HG02943 (cell line): Measurements from ENCODE around the gene ZNF862.
"Not testable (repeated sequence)": the region's sequence is repeated elsewhere in the genome, so short reads cannot be mapped to it uniquely, and the experiment has no call there.

Experiments
- ATAC-seq: cut with Tn5 transposase; IDR thresholded peaks from one replicate; pipeline ENCODE4 v1.9.1; 2021; ENCODE audit warnings: mild to moderate bottlenecking, low read depth, moderate library complexity; ENCODE audit not compliant: unreplicated experiment

ZNF862 gene

DNA sequence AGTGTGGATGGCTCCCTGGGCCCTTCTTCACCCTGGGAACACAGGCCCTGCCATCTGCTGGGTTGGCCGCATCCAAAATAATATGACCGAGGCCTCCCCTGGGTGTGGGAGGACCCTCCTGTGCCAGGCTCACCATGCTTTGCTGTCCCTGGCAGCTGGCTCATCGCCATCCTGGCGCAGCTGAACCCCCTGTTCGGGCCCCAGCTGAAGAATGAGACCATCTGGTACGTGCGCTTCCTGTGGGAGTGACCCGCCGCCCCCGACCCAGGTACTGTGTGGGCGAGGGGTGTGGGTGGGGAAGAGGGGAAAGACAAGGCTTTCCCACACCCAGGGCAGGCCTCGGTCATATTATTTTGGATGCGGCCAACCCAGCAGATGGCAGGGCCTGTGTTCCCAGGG is 40.3 kb downstream of the ZNF862 start:
- ATAC-seq = no peak

GRCh38 chr7:149879271-149879743 is 41.1 kb downstream of the ZNF862 start:
- no peak for ATAC-seq

GRCh38 chr7:149879766-149880637 is 41.8 kb downstream of the ZNF862 start:
- ATAC-seq = no peak

- no peak for ATAC-seq
Observed at GRCh38 chr7:149880638-149881311, 42.6 kb downstream of the ZNF862 start.

GRCh38 chr7:149881328-149882247 is 43.4 kb downstream of the ZNF862 start:
- ATAC-seq = no peak

DNA sequence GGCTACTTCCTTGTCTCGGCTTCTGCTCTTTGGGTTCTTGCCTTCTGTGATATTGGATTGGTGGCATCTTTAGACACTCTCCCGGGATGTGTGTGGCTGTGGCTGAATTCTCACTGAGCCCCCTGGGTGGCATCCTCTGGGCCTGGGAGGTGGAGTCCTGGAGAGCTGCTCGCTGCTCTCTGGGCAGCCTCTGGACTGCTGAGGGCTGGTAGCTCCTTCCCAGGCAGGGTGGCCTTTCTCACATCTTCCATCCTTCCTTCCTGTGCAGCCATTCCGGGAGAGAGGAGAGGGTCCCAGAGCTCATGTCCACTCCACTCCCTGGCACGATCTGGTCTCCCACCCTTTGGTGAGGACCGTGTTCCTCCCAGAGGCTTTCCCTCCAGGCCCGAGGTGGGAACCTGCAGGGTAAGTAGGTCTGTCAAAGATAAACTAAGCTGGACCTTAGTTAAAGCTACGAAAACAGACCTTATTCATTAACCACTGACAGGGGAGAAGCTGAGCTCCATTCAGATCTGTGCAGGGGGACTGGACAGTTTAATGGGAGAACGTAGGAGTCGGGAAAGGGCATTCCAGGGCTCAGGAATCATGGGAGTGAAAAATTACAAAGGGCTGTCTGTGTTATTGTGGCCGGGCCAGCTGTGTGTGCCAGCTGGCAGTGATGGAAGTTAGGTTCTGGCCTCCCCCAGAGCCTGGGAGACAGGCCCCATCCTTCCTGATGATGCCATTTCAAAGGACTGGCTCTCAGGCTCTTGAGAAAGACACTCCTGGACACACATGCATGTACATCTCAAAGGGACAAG is 44.3 kb downstream of the ZNF862 start:
- no peak for ATAC-seq

GRCh38 chr7:149883048-149883438 is 44.9 kb downstream of the ZNF862 start:
- no peak for ATAC-seq

GRCh38 chr7:149883452-149883861 is 45.3 kb downstream of the ZNF862 start:
- no peak for ATAC-seq

GRCh38 chr7:149884016-149884415 is 45.8 kb downstream of the ZNF862 start:
- no peak for ATAC-seq

DNA sequence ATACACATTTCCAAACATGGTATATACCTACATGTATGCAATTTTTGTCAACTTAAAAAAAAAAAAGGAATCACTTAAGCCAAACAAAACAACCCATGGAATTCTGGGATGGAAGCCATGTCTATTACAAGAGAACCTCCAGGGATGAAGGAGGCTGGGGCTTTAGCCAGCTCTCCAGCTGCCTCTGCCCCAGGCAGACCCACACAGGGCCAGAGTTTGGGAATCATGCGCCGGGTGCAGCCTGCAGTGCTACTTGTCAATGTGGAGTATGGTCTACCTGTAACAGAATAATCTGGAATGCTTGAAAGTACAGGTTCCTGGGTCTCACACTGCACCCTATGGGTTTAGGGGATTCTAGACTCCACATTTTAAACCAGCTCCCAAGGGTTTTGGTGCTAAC is 46.4 kb downstream of the ZNF862 start:
- ATAC-seq = no peak

DNA sequence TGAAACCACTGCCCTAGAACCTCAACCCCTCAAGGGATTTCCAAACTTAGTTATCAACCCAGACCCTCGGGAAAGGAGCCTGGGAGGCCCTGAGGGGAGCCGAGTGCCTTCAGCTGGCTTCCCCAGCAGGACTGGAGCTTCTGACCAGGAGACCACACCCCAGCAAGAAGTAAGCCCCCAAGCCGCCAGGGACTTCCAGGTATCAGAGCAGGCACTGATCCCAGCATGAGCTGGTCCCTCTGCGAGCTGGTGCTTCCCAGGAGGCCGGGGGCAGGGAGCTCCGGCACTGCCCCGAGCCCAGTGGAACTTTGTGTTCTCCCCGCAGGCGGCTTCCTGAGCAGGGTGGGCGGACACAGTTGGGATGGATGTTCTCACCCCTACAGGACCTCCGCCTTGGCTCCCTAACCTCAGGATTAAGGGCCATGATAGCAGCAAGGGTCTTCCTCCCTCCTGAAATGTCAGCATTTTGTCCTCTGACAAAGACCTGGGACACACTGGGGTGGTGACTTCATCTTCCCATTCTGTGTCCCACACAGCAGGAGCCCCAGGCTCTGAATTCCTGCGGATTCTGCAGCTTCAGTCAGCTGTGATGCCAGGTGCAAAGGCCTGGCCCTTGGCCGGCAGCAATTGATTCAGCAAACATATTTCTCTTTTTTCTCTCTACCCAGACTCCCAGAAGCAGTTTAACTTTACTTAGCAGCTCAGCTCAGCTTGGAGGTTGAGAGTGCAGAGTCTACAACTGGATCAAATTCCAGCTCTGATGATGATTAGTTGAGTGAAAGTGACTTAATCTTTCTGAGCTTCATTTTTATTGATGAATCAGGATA is 47.2 kb downstream of the ZNF862 start:
- ATAC-seq = no peak

DNA sequence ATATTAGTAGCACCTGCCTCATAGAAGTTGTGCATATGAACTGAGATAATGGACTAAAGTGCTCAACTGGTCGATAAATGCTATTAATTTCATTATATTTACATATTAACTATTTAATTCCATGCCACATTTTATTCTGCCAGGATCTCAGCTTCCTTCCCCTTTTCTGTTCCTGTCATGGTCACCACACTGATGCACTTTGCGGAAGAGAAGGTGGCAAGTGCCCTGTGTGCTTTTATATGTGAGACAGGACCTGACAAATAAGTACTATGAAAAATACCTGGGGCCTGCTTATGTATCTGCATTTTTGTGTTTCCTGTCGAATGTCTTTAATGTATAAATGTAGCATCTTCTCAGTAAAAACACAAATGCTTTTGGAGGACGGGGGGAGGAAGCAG is 47.8 kb downstream of the ZNF862 start:
- no peak for ATAC-seq

DNA sequence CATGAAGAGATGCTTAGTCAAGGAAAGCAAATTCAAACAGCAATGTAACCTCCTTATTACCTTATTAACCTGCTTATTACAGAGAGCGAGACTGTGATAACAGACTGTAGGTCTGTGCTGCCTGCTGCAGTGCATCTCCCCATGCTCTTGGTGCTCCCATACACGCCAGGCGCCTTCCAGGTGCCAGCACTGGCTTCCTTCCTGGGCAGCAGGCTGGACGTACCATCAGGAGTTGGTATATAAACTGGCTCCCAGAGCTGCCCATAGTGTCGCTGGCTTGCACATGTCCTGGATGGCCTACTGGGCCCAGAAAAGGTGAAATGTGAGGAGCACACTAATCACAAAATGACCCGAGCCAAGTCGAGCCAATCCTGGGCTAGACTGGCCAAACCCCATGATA is 49.1 kb downstream of the ZNF862 start:
- ATAC-seq = no peak

DNA sequence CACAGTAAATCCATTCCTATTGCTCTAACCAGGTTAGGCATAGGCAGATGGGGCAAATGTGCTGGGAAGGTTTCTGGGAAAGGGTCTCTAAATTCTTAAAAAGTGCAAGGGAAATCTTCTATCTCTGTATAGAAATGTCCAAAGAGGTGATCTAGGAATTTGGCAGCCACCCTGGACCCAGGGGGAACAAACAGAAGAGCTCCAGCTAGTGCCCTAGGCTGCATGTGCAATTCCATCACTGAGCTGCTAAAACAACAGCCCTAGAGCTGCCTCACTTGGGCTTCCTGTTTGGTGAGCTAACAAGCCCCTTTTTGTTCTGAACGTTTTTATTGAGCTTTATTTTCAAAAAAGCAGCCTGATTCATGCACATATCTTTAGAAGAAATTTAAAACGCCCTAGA is 52.5 kb downstream of the ZNF862 start:
- ATAC-seq = not testable (repeated sequence)

DNA sequence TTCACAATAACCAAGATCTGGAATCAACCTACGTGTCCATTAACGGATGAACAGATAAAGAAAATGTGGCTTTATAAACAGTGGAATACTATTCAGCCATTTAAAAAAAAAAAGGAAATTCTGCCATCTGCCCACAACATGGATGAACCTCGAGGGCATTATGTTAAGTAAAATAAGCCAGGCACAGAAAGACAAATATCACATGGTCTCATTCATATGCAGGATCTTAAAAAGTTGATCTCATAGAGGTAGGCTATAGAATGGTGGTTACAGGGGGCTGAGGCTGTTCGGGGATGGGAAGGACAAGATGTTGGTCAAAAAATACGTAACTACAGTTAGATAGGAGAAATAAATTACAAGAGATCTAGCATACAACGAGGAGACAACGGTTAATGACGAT is 56.8 kb downstream of the ZNF862 start:
- not testable (repeated sequence) for ATAC-seq

GRCh38 chr7:149907776-149908376 is 69.7 kb downstream of the ZNF862 start:
- not testable (repeated sequence) for ATAC-seq

DNA sequence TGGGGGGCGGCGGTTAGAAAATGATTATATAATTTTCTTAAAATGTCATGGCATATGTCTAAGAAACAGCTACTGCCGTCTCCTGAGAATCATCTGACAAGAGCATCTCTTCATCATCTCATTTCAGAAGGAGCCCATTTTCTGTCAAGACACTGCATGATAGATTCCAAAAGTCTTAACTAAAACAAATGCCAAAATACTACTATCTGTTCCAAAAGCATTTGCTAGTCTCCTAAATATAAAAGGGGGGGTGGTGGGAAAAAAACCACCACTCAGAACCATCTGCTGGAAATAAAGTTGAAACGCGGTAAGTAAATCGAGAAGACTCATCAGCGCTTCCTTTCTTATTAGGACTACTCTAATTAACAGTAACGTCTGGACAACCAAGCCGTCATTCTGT is 72.0 kb downstream of the ZNF862 start:
- ATAC-seq = not testable (repeated sequence)

DNA sequence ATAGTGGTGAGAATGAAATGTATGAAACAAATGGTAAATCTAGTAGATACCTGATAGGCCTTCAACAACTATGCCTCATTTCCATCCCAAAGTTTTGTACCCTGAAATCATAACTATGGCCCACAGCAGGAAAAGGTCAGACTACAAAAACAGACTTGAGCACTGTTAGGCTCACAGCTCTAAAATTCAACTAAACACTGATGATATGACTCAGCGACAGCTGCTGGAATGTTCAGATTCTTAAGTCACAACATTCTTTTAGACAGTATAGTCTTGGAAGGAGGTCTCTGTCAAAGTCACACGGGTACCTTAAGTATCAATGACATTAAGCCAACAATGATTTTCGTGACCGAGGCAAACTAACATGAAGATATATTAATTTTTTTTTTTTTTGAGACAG is 74.0 kb downstream of the ZNF862 start:
- ATAC-seq = not testable (repeated sequence)
